Measurements from ENCODE around the gene TRMT61B.

Gene TRMT61B

GRCh38 chr2:28870146-28870891 lies at the start of gene TRMT61B:
TSS of gene TRMT61B (minus strand) at chr2:28870309. CDS start at chr2:28870277, 32 bp downstream.
- DNase-seq, result peak; percentile 97

GRCh38 chr2:28915939-28916338 lies 45.8 kb upstream of the TRMT61B start:
- peak; percentile 11 for DNase-seq

- DNase-seq, result no peak
Measured at GRCh38 chr2:28909655-28910353, 39.7 kb upstream of the TRMT61B start.

GRCh38 chr2:28908172-28908571 lies 38.1 kb upstream of the TRMT61B start:
- DNase-seq, result no peak

GRCh38 chr2:28906821-28907220 lies 36.7 kb upstream of the TRMT61B start:
- DNase-seq, result no peak

GRCh38 chr2:28906376-28906775 lies 36.3 kb upstream of the TRMT61B start:
- no peak for DNase-seq

GRCh38 chr2:28905533-28905932 lies 35.4 kb upstream of the TRMT61B start:
- DNase-seq, result no peak

- DNase-seq, result no peak
Measured at GRCh38 chr2:28904802-28905457, 34.8 kb upstream of the TRMT61B start.

GRCh38 chr2:28904295-28904694 lies 34.2 kb upstream of the TRMT61B start:
- DNase-seq, result no peak

GRCh38 chr2:28902584-28902983 lies 32.5 kb upstream of the TRMT61B start:
- DNase-seq, result no peak

GRCh38 chr2:28901841-28902240 lies 31.7 kb upstream of the TRMT61B start:
- DNase-seq, result no peak

- no peak for DNase-seq
Measured at GRCh38 chr2:28901202-28901601, 31.1 kb upstream of the TRMT61B start.

GRCh38 chr2:28898048-28898447 lies 27.9 kb upstream of the TRMT61B start:
- no peak for DNase-seq

- DNase-seq, result no peak
Measured at GRCh38 chr2:28896906-28897305, 26.8 kb upstream of the TRMT61B start.

- peak; percentile 64 for DNase-seq
Measured at GRCh38 chr2:28895189-28895893, 25.2 kb upstream of the TRMT61B start.

- peak; percentile 99 for DNase-seq
Measured at GRCh38 chr2:28894470-28895188, 24.5 kb upstream of the TRMT61B start, which contains the start of gene WDR43. TSS of gene WDR43 (plus strand) at chr2:28894667. CDS start at chr2:28894699, 32 bp downstream.

GRCh38 chr2:28893488-28893887 lies 23.4 kb upstream of the TRMT61B start:
- DNase-seq, result no peak

GRCh38 chr2:28880193-28880592 lies 10.1 kb upstream of the TRMT61B start:
- DNase-seq, result no peak

- DNase-seq, result no peak
Measured at GRCh38 chr2:28871620-28872019, 1.5 kb upstream of the TRMT61B start.

GRCh38 chr2:28869494-28870145 lies 489 bp downstream of the TRMT61B start:
- DNase-seq, result no peak

- DNase-seq, result no peak
Measured at GRCh38 chr2:28868611-28869010, 1.5 kb downstream of the TRMT61B start.

- no peak for DNase-seq
Measured at GRCh38 chr2:28855977-28856376, 14.1 kb downstream of the TRMT61B start.
